Hepatocyte (in vitro differentiated cells): Measurements from ENCODE around the gene GTF3C1. TPM values are rescaled to one million over a fixed set of nuclear protein-coding genes. Genes with fewer than 3 reads are reported as not detected.

Source experiments
- DNase-seq: peaks from one replicate; pipeline ENCODE4 v3.0.0-alpha.2; 2016; ENCODE audit warnings: low spot score
- H2AFZ ChIP-seq: fragments of 200-600 bp; sonication (generic); 2 replicates; pipeline ENCODE4 v1.6.0; 2016; ENCODE audit warnings: antibody characterized with exemption, mild to moderate bottlenecking
- H3K27ac ChIP-seq: fragments of 200-600 bp; sonication (generic); 2 replicates; pipeline ENCODE4 v1.5.1; 2016; ENCODE audit warnings: mild to moderate bottlenecking
- H3K27me3 ChIP-seq: fragments of 200-600 bp; sonication (generic); 2 replicates; pipeline ENCODE4 v1.6.1; 2016
- H3K36me3 ChIP-seq: fragments of 200-600 bp; sonication (generic); replicated peaks from 2 replicates; pipeline ENCODE4 v1.5.1; 2016; ENCODE audit warnings: low read depth; ENCODE audit not compliant: insufficient read depth
- H3K4me1 ChIP-seq: fragments of 200-600 bp; sonication (generic); 2 replicates; pipeline ENCODE4 v1.5.1; 2016; ENCODE audit warnings: mild to moderate bottlenecking, moderate library complexity; ENCODE audit not compliant: insufficient read depth
- H3K4me2 ChIP-seq: fragments of 200-600 bp; sonication (generic); 2 replicates; pipeline ENCODE4 v1.6.0; 2016
- H3K4me3 ChIP-seq: fragments of 200-600 bp; sonication (generic); 2 replicates; pipeline ENCODE4 v1.5.1; 2016; ENCODE audit warnings: mild to moderate bottlenecking
- H3K79me2 ChIP-seq: fragments of 200-600 bp; sonication (generic); 2 replicates; pipeline ENCODE4 v1.6.0; 2017; ENCODE audit warnings: mild to moderate bottlenecking
- H3K9me2 ChIP-seq: fragments of 200-600 bp; sonication (generic); replicated peaks from 2 replicates; pipeline ENCODE4 v1.6.0; 2017; ENCODE audit warnings: mild to moderate bottlenecking; ENCODE audit not compliant: insufficient read depth
- H3K9me3 ChIP-seq: fragments of 200-600 bp; sonication (generic); 2 replicates; pipeline ENCODE4 v1.5.1; 2016; ENCODE audit warnings: low read depth, mild to moderate bottlenecking
- H4K20me1 ChIP-seq: fragments of 200-600 bp; sonication (generic); 2 replicates; pipeline ENCODE4 v1.6.0; 2016; ENCODE audit warnings: mild to moderate bottlenecking; ENCODE audit not compliant: insufficient read depth, poor library complexity, severe bottlenecking
- EZH2 ChIP-seq: fragments of 200-600 bp; sonication (generic); IDR thresholded peaks from 2 replicates; pipeline ENCODE4 v1.6.1; 2016; ENCODE audit warnings: antibody characterized with exemption, mild to moderate bottlenecking, borderline replicate concordance
- EZH2phosphoT487 ChIP-seq: fragments of 200-600 bp; sonication (generic); IDR thresholded peaks from one replicate; pipeline ENCODE4 v1.6.1; 2018; ENCODE audit warnings: antibody characterized with exemption, mild to moderate bottlenecking, low read depth, moderate library complexity; ENCODE audit not compliant: unreplicated experiment, severe bottlenecking
- WGBS: methylation state at CpG from one replicate; pipeline ENCODE4 v1.1.6; 2016; ENCODE audit warnings: low lambda C conversion rate; ENCODE audit errors: missing lambda C conversion rate; 5-methylcytosine and 5-hydroxymethylcytosine counted together
- polyA plus RNA-seq: library from polyadenylated mRNA; unstranded; fragments of >200 nt; fragmentation: Nextera tagmentation; extraction: Ambion mirVana; gene quantifications from 2 replicates; pipeline ENCODE4 v1.2.1, GENCODE V29; 2016
- total RNA-seq: library from RNA; depleted of rRNA; stranded (reverse); fragments of >200 nt; gene quantifications from 2 replicates; pipeline ENCODE4 v1.2.3, GENCODE V29; 2014
- TF ChIP-seq, protein P1 (sequence below): fragments of 200-600 bp; sonication (generic); IDR thresholded peaks from 2 replicates; pipeline ENCODE4 v1.5.1; 2016; ENCODE audit warnings: antibody characterized with exemption, mild to moderate bottlenecking; ENCODE audit not compliant: poor library complexity

Gene GTF3C1
- total and polyA plus RNA-seq, 2 experiments from 2014 or later: 41.5 to 59.6 TPM

DNA sequence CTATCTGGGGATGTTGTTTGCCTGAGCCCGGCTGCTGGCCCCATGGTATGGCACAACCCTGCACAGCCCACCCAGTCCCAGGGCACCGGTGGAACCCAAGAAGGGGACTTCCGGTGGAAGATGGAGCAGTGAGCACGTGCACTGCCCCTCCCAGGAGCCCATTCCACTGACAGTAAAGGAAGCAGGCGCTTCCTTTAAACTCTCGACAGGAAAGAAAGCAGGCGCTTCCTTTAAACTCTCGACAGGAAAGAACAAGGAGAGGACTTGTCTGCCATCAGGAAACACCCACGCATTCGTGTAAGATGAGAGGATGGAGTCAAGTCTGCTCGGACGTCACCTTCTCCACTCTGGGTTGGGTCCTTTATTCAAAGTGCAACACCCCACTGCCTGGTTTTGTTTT lies 94.0 kb downstream of the GTF3C1 start:
- H3K27me3 ChIP-seq: no peaks in the 10 kb centered on the region
- H3K4me2 ChIP-seq: no peak overlapping the region
- no peaks in the 10 kb centered on the region for H4K20me1 ChIP-seq
- H3K36me3 ChIP-seq: no peaks in the 10 kb centered on the region
- no peak overlapping the region for H2AFZ ChIP-seq
- no peaks in the 10 kb centered on the region for H3K4me1 ChIP-seq
- DNase-seq: no peak
- no peak overlapping the region for H3K27ac ChIP-seq
- H3K9me3 ChIP-seq: no peaks in the 10 kb centered on the region
- no peaks in the 10 kb centered on the region for H3K79me2 ChIP-seq
- 69% methylated on average over 12 of the region's 12 CpGs for WGBS
- no peak for TF ChIP-seq EZH2phosphoT487
- no peak for TF ChIP-seq EZH2
- TF ChIP-seq, protein P1, sequence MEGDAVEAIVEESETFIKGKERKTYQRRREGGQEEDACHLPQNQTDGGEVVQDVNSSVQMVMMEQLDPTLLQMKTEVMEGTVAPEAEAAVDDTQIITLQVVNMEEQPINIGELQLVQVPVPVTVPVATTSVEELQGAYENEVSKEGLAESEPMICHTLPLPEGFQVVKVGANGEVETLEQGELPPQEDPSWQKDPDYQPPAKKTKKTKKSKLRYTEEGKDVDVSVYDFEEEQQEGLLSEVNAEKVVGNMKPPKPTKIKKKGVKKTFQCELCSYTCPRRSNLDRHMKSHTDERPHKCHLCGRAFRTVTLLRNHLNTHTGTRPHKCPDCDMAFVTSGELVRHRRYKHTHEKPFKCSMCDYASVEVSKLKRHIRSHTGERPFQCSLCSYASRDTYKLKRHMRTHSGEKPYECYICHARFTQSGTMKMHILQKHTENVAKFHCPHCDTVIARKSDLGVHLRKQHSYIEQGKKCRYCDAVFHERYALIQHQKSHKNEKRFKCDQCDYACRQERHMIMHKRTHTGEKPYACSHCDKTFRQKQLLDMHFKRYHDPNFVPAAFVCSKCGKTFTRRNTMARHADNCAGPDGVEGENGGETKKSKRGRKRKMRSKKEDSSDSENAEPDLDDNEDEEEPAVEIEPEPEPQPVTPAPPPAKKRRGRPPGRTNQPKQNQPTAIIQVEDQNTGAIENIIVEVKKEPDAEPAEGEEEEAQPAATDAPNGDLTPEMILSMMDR: no peak
- H3K9me2 ChIP-seq: no peaks in the 10 kb centered on the region
- H3K4me3 ChIP-seq: no peak overlapping the region

DNA sequence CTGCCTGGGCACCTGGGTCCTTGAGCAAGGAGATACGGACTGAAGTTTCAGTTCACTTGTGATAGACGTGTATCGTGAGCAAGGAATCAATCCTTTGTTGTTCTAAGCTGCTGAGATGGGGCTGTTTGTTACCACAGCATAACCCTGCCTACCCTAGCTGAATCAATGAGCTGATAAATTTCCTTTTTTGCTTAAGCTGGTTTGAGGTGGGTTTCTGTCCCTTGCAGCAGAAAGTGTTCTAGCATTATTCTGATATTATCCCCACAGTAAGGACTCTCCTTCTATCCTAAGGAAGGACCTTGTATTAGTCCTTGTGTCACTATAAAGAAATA lies 96.3 kb downstream of the GTF3C1 start:
- Histone ChIP-seq H3K79me2 (no peaks in the 10 kb centered on the region), H3K27me3 (no peaks in the 10 kb centered on the region), H3K9me3 (no peaks in the 10 kb centered on the region), H3K4me3 (no peak overlapping the region), H3K36me3 (no peaks in the 10 kb centered on the region), H4K20me1 (no peaks in the 10 kb centered on the region), H3K4me2 (no peak overlapping the region), H3K9me2 (no peaks in the 10 kb centered on the region), H3K27ac (no peak overlapping the region), H3K4me1 (no peaks in the 10 kb centered on the region), H2AFZ (no peak overlapping the region)
- DNase-seq: no peak
- TF ChIP-seq, protein P1: no peak
- TF ChIP-seq EZH2 (no peak), EZH2phosphoT487 (no peak)
- 93% methylated on average over 3 of the region's 3 CpGs for whole genome bisulfite sequencing

DNA sequence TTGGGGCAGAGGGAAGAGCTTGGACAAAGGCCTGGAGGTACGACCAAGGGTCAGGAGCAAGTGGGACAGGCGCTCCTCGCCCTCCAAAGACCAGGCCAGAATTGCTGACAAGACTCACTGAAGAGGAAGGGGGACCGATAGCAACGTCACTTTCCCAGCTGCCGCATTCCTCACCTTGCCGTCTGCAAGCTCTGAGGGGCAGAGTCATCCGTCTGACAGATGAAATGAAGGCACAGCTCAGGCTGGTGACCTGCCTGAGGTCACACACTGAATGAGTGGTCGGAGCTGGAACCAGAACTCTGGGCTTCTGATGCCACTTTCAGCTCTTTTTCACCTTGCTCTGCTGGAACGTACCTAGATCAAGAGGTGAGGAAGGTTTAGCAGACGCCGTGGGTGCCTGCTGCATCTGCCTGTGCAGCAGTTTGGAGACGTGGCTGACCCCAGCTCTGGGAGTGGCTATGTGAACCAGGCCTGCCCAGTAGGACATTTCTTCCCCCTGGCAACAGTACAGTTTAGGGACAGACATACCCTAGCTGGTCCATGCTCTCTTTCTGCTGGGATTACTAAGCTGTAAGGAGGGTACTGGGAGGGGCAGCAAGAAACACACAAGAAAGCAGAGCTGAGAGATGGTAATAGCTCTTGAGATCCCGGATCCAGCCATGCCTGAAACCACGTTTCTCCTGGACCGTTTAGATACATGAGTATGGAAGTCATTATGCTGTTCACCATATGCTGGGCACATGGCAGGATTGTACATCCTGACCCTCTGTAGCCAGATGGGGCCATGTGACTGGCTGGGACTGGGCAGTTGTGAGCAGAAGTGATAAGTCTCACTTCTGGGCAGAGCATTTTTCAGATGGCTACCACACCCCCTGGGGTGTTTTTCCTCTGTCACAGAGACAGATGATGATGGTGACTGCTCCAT lies 96.9 kb downstream of the GTF3C1 start:
- no peaks in the 10 kb centered on the region for H3K4me1 ChIP-seq
- no peak for DNase-seq
- no peak overlapping the region for H3K4me3 ChIP-seq
- H4K20me1 ChIP-seq: no peaks in the 10 kb centered on the region
- H3K79me2 ChIP-seq: no peaks in the 10 kb centered on the region
- H3K36me3 ChIP-seq: no peaks in the 10 kb centered on the region
- no peaks in the 10 kb centered on the region for H3K9me3 ChIP-seq
- WGBS: 71% methylated on average over 16 of the region's 16 CpGs
- no peaks in the 10 kb centered on the region for H3K9me2 ChIP-seq
- H3K4me2 ChIP-seq: no peak overlapping the region
- no peak overlapping the region for H2AFZ ChIP-seq
- no peak overlapping the region for H3K27ac ChIP-seq
- H3K27me3 ChIP-seq: no peaks in the 10 kb centered on the region
- TF ChIP-seq, protein P1: no peak
- TF ChIP-seq EZH2phosphoT487: no peak
- TF ChIP-seq EZH2: no peak
